Stomach (tissue), 4 donors: ENCODE measurements around the gene SLC6A3.

Source experiments
- POLR2A ChIP-seq, 4 donors: fragments of 450-650 bp; IDR thresholded peaks; one replicate each; pipeline ENCODE4 v1.6.1; 2016; ENCODE audit warnings: antibody characterized with exemption in 4 of 4, control low read depth in 2 of 4, mild to moderate bottlenecking in 1 of 4, moderate library complexity in 1 of 4
- POLR2AphosphoS5 ChIP-seq, 3 donors: sonication (generic); formaldehyde crosslinking; IDR thresholded peaks; one replicate each; pipeline ENCODE4 v1.6.1; 2016; ENCODE audit warnings: antibody characterized with exemption in 3 of 3

GRCh38 chr5:1391691-1392090 is 53.5 kb downstream of the SLC6A3 start:
- TF ChIP-seq POLR2AphosphoS5 (IDR thresholded peaks at IDR 0.05) (no peak), POLR2A (IDR thresholded peaks at IDR 0.05) (no peak)
